DND-41 (cell line): ENCODE data around the gene NUP210L.

Source experiments
- ATAC-seq: fragments of 200-7000 bp; cut with Tn5 transposase; 3 replicates; pipeline ENCODE4 v1.9.1; 2021; ENCODE audit warnings: low read depth; ENCODE audit not compliant: insufficient read depth
- DNase-seq: peaks from one replicate; pipeline ENCODE4 v3.0.0-alpha.2; 2020
- H2AFZ ChIP-seq: 2 replicates; pipeline ENCODE4 v1.6.0; 2012; ENCODE audit warnings: low read depth, low read length
- H3K27ac ChIP-seq: 2 replicates; pipeline ENCODE4 v1.5.1; 2012; ENCODE audit warnings: low read length, inconsistent platforms
- H3K27me3 ChIP-seq: fragments of 200-600 bp; sonication (generic); 2 replicates; pipeline ENCODE4 v1.6.0; 2012; ENCODE audit warnings: low read length, mild to moderate bottlenecking, inconsistent platforms; ENCODE audit not compliant: insufficient read depth, poor library complexity
- H3K36me3 ChIP-seq: 2 replicates; pipeline ENCODE4 v1.5.1; 2012; ENCODE audit warnings: low read length, inconsistent platforms; ENCODE audit not compliant: insufficient read depth
- H3K4me1 ChIP-seq: 2 replicates; pipeline ENCODE4 v1.5.1; 2012; ENCODE audit warnings: mild to moderate bottlenecking, low read length; ENCODE audit not compliant: insufficient read depth
- H3K4me2 ChIP-seq: 2 replicates; pipeline ENCODE4 v1.6.0; 2012; ENCODE audit warnings: mild to moderate bottlenecking, moderate library complexity, low read length, inconsistent platforms; ENCODE audit not compliant: insufficient read depth
- H3K4me3 ChIP-seq, 2 experiments: fragments of 200-600 bp in 1 of 2; shearing (Covaris generic) in 1 of 2; 2 replicates each; pipeline ENCODE4 v1.5.1; 2012 to 2016; ENCODE audit warnings: inconsistent platforms in 2 of 2, low read length in 2 of 2, mild to moderate bottlenecking in 2 of 2, low read depth in 1 of 2, moderate library complexity in 1 of 2
- H3K79me2 ChIP-seq: 2 replicates; pipeline ENCODE4 v1.6.0; 2012; ENCODE audit warnings: low read length, inconsistent platforms; ENCODE audit not compliant: insufficient read depth
- H3K9ac ChIP-seq: 2 replicates; pipeline ENCODE4 v1.6.0; 2012; ENCODE audit warnings: low read depth, mild to moderate bottlenecking, inconsistent platforms, low read length, moderate library complexity
- H3K9me3 ChIP-seq: 2 replicates; pipeline ENCODE4 v1.5.1; 2012; ENCODE audit warnings: low read length, moderate library complexity, mild to moderate bottlenecking, inconsistent platforms; ENCODE audit not compliant: insufficient read depth, severe bottlenecking
- H4K20me1 ChIP-seq: 2 replicates; pipeline ENCODE4 v1.6.0; 2012; ENCODE audit warnings: low read length; ENCODE audit not compliant: insufficient read depth
- CTCF ChIP-seq: IDR thresholded peaks from 2 replicates; pipeline ENCODE4 v1.5.1; 2012; ENCODE audit warnings: borderline replicate concordance, low read length, moderate library complexity, mild to moderate bottlenecking; ENCODE audit not compliant: poor library complexity, severe bottlenecking; ENCODE audit errors: extremely low read depth
- EZH2 ChIP-seq: IDR thresholded peaks from 3 replicates; pipeline ENCODE4 v1.6.1; 2012; ENCODE audit warnings: borderline replicate concordance, low read depth, mild to moderate bottlenecking, moderate library complexity, low read length, inconsistent platforms; ENCODE audit not compliant: severe bottlenecking

NUP210L gene

GRCh38 chr1:154170547-154171222 is 15.8 kb upstream of the NUP210L start:
- Histone ChIP-seq H2AFZ (no peak overlapping the region), H3K4me3 (no peak overlapping the region), H3K36me3 (peaks cover 91% of the 10 kb centered on the region), H3K27ac (no peak overlapping the region), H3K4me1 (no peaks in the 10 kb centered on the region), H3K27me3 (no peaks in the 10 kb centered on the region), H3K79me2 (peaks cover 65% of the 10 kb centered on the region), H4K20me1 (peaks cover 35% of the 10 kb centered on the region), H3K9me3 (no peaks in the 10 kb centered on the region), H3K9ac (no peak overlapping the region), H3K4me2 (no peak overlapping the region)
- ATAC-seq (no peak), DNase-seq (no peak)
- TF ChIP-seq CTCF (no peak), EZH2 (no peak)

GRCh38 chr1:154167461-154167860 is 12.6 kb upstream of the NUP210L start:
- no peaks in the 10 kb centered on the region for H3K27me3 ChIP-seq
- H3K27ac ChIP-seq, result no peak overlapping the region
- ATAC-seq (no peak), DNase-seq (no peak)
- H4K20me1 ChIP-seq, result peaks cover 14% of the 10 kb centered on the region; the same call in 1 of the 2 replicates
- no peaks in the 10 kb centered on the region for H3K9me3 ChIP-seq
- H3K36me3 ChIP-seq, result peaks cover 96% of the 10 kb centered on the region
- H3K4me2 ChIP-seq, result no peak overlapping the region
- H3K9ac ChIP-seq, result no peak overlapping the region
- H3K4me3 ChIP-seq, result no peak overlapping the region
- no peaks in the 10 kb centered on the region for H3K4me1 ChIP-seq
- H3K79me2 ChIP-seq, result peaks cover 46% of the 10 kb centered on the region
- no peak overlapping the region for H2AFZ ChIP-seq
- TF ChIP-seq EZH2 (no peak), CTCF (no peak)

- TF ChIP-seq CTCF, result no peak
- TF ChIP-seq EZH2, result no peak
- H3K79me2 ChIP-seq, result peaks cover 41% of the 10 kb centered on the region
These were observed 11.3 kb upstream of the NUP210L start for GRCh38 chr1:154166207-154166606.

More at GRCh38 chr1:154166207-154166606, 11.3 kb upstream of the NUP210L start:
- Histone ChIP-seq H3K4me3 (no peak overlapping the region), H3K9me3 (no peaks in the 10 kb centered on the region), H3K9ac (no peak overlapping the region), H3K4me2 (no peak overlapping the region), H4K20me1 (peaks cover 9% of the 10 kb centered on the region; the same call in 1 of the 2 replicates), H2AFZ (no peak overlapping the region), H3K27ac (no peak overlapping the region), H3K27me3 (no peaks in the 10 kb centered on the region), H3K4me1 (no peaks in the 10 kb centered on the region), H3K36me3 (peaks cover 94% of the 10 kb centered on the region)
- ATAC-seq, result no peak
- DNase-seq, result no peak
